ENCODE measurements around the gene EXOC4.

- TF ChIP-seq GATA3 (IDR thresholded peaks at IDR 0.05; ENCODE audit: low read depth, low read length): no peak
- TF ChIP-seq GATA2 (IDR thresholded peaks at IDR 0.05; ENCODE audit: low read depth, low read length): no peak
Measured at GRCh38 chr7:133282094-133282493, 29.2 kb downstream of the EXOC4 start.

All from SH-SY5Y (cell line).